NB4 (cell line): ENCODE measurements around the gene HS6ST3.

ENCODE experiments used
- POLR2A ChIP-seq: IDR thresholded peaks from 2 replicates; pipeline ENCODE4 v1.6.1; 2011; ENCODE audit warnings: mild to moderate bottlenecking; ENCODE audit not compliant: insufficient read length; ENCODE audit errors: extremely low read depth
- TF ChIP-seq, protein P1 (sequence below): IDR thresholded peaks from one replicate; pipeline ENCODE4 v1.5.1; 2012; ENCODE audit warnings: low read depth, low read length

DNA sequence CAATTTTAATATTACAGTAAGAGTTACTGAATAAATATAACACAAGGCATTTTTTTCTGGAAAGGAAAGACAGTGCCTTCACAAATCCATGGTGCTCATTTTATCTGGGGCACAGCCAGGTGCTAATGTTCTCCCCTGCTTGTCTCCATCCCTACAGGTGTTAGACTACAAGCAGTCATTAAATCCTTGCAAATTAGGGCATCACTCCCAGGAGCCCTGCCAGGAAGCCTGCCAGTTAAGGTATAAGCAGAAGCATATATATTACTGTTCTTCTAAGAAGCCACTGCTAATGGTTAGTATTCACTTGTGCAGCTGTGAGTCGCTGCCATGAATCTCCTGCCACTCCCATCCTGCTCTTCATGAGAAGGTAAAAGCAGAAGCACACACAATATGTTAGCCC, 754.7 kb downstream of the HS6ST3 start:
- TF ChIP-seq, protein P1, sequence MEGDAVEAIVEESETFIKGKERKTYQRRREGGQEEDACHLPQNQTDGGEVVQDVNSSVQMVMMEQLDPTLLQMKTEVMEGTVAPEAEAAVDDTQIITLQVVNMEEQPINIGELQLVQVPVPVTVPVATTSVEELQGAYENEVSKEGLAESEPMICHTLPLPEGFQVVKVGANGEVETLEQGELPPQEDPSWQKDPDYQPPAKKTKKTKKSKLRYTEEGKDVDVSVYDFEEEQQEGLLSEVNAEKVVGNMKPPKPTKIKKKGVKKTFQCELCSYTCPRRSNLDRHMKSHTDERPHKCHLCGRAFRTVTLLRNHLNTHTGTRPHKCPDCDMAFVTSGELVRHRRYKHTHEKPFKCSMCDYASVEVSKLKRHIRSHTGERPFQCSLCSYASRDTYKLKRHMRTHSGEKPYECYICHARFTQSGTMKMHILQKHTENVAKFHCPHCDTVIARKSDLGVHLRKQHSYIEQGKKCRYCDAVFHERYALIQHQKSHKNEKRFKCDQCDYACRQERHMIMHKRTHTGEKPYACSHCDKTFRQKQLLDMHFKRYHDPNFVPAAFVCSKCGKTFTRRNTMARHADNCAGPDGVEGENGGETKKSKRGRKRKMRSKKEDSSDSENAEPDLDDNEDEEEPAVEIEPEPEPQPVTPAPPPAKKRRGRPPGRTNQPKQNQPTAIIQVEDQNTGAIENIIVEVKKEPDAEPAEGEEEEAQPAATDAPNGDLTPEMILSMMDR, result no peak
- TF ChIP-seq POLR2A, result no peak
